Endodermal cell (in vitro differentiated cells): Measurements from ENCODE around the gene CEP83. TPM values are rescaled to one million over a fixed set of nuclear protein-coding genes. Genes with fewer than 3 reads are reported as not detected.

ENCODE experiments used
- DNase-seq: peaks from one replicate; pipeline ENCODE4 v3.0.0-alpha.2; 2017
- H3K27ac ChIP-seq: 2 replicates; pipeline ENCODE4 v1.5.1; 2013; ENCODE audit warnings: mild to moderate bottlenecking, low read depth, low read length, moderate library complexity
- H3K27me3 ChIP-seq: 2 replicates; pipeline ENCODE4 v1.6.1; 2013; ENCODE audit warnings: mild to moderate bottlenecking, low read length, moderate library complexity; ENCODE audit not compliant: insufficient read depth, control insufficient read depth, poor library complexity, severe bottlenecking
- H3K36me3 ChIP-seq: 2 replicates; pipeline ENCODE4 v1.7.0; 2013; ENCODE audit warnings: mild to moderate bottlenecking, low read length, moderate library complexity; ENCODE audit not compliant: control insufficient read depth, insufficient read depth
- H3K4me1 ChIP-seq: one replicate; pipeline ENCODE4 v1.7.0; 2013; ENCODE audit warnings: low read length; ENCODE audit not compliant: control insufficient read depth, insufficient read depth
- H3K4me3 ChIP-seq: 2 replicates; pipeline ENCODE4 v1.5.1; 2013; ENCODE audit warnings: mild to moderate bottlenecking, low read length, moderate library complexity
- H3K9ac ChIP-seq: 2 replicates; pipeline ENCODE4 v1.6.1; 2013; ENCODE audit warnings: mild to moderate bottlenecking, low read length, moderate library complexity; ENCODE audit not compliant: poor library complexity, severe bottlenecking; ENCODE audit errors: extremely low read depth
- H3K9me3 ChIP-seq: 2 replicates; pipeline ENCODE4 v1.6.1; 2013; ENCODE audit warnings: mild to moderate bottlenecking, low read length, moderate library complexity; ENCODE audit not compliant: control insufficient read depth
- H3K27ac Mint-ChIP-seq: 2 replicates; pipeline ENCODE4 v1.8.0; 2020; ENCODE audit warnings: mixed read lengths
- H3K27me3 Mint-ChIP-seq: 2 replicates; pipeline ENCODE4 v1.8.0; 2021; ENCODE audit warnings: mild to moderate bottlenecking, mixed read lengths; ENCODE audit not compliant: insufficient read depth
- H3K36me3 Mint-ChIP-seq: 2 replicates; pipeline ENCODE4 v1.8.0; 2020; ENCODE audit warnings: low read depth, mixed read lengths
- H3K4me1 Mint-ChIP-seq: 2 replicates; pipeline ENCODE4 v1.8.0; 2020; ENCODE audit warnings: mixed read lengths
- H3K4me3 Mint-ChIP-seq: 2 replicates; pipeline ENCODE4 v1.8.0; 2020; ENCODE audit warnings: mild to moderate bottlenecking, moderate library complexity, mixed read lengths
- H3K9me3 Mint-ChIP-seq: 2 replicates; pipeline ENCODE4 v1.8.0; 2020; ENCODE audit warnings: mild to moderate bottlenecking, mixed read lengths
- WGBS, 2 experiments: methylation state at CpG; one replicate each; pipeline versions ENCODE4 v1.1.5 to v1.1.7; 2013; ENCODE audit warnings: missing lambda C conversion rate in 2 of 2, mixed read lengths in 1 of 2; ENCODE audit not compliant: insufficient coverage in 1 of 2, insufficient read length in 1 of 2; 5-methylcytosine and 5-hydroxymethylcytosine counted together
- total RNA-seq, 2 donors: library from RNA; stranded (reverse); fragmentation: NEBNext Ultra II Directional in 1 of 2; extraction: Animal tissue kit (Norgen Biotek cat#: 25700) in 1 of 2; gene quantifications; 2 replicates in 1 of 2; 3 replicates in 1 of 2; pipeline ENCODE4 v1.2.1, GENCODE V29; 2021
- TF ChIP-seq, protein P1 (sequence below): fragments of 200-600 bp; sonication (generic); conservative IDR thresholded peaks from 2 replicates; pipeline ENCODE4 v1.5.0; 2021; ENCODE audit warnings: antibody characterized with exemption, mild to moderate bottlenecking

The CEP83 gene
- total RNA-seq, 2 donors from 2014 or later = 28.6 to 36.3 TPM

DNA sequence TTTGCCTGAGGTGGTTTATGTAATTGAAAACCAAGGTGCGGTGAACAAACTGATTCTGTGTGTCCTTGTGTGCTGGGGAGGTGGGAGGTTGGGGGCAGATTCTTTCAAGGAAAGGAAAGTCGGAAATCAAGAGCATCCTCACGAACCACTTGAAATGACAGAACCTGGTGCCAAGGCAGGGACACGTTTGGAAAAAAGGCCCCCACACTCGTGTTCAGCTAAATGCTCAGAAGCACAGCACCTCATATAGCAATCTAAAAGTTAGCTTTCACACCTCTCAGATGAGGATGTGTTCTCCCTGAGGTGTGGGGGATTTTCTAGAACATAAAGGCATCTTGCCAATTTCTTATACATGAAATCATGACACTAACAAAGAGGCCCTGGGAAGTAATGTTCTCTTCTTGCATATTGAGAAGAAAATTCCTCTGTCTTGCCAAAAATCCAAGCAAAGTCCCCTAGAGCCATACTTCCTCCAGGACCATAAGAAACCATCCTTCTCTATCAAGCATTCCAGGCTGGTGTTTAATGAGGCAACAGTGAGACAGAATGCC, 191.7 kb downstream of the CEP83 start:
- no peaks in the 10 kb centered on the region for H3K9me3 ChIP-seq
- no peak overlapping the region for H3K27ac ChIP-seq
- no peaks in the 10 kb centered on the region for H3K4me1 ChIP-seq
- H3K9ac ChIP-seq = no peak overlapping the region
- Mint-ChIP-seq H3K4me3 (no peak overlapping the region), H3K9me3 (no peaks in the 10 kb centered on the region), H3K27me3 (peaks cover 9% of the 10 kb centered on the region), H3K27ac (no peak overlapping the region), H3K36me3 (no peaks in the 10 kb centered on the region), H3K4me1 (peaks cover 21% of the 10 kb centered on the region)
- no peak overlapping the region for H3K4me3 ChIP-seq
- no peak for DNase-seq
- 90 to 96% methylated on average over 4 to 5 of the region's 5 CpGs for WGBS, 2 experiments
- TF ChIP-seq, protein P1, sequence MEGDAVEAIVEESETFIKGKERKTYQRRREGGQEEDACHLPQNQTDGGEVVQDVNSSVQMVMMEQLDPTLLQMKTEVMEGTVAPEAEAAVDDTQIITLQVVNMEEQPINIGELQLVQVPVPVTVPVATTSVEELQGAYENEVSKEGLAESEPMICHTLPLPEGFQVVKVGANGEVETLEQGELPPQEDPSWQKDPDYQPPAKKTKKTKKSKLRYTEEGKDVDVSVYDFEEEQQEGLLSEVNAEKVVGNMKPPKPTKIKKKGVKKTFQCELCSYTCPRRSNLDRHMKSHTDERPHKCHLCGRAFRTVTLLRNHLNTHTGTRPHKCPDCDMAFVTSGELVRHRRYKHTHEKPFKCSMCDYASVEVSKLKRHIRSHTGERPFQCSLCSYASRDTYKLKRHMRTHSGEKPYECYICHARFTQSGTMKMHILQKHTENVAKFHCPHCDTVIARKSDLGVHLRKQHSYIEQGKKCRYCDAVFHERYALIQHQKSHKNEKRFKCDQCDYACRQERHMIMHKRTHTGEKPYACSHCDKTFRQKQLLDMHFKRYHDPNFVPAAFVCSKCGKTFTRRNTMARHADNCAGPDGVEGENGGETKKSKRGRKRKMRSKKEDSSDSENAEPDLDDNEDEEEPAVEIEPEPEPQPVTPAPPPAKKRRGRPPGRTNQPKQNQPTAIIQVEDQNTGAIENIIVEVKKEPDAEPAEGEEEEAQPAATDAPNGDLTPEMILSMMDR = no peak
- H3K36me3 ChIP-seq = no peaks in the 10 kb centered on the region
- no peaks in the 10 kb centered on the region for H3K27me3 ChIP-seq

DNA sequence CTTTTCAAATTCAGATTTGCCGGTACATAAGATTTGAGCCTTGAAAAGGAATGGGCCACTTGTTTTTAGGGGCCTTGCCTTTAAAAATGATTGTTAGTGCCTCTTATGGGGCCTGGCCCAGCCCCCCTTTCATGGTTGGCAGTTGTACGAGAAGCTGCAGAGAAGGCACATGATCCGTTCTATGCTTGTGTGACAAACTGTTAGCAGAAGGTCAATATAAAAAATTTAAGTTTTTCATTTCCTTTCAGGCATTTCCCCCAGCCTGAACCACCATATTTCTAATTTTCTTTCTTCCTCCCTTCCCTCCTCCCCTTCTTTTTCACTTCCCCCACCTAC, 192.2 kb downstream of the CEP83 start:
- Mint-ChIP-seq H3K36me3 (no peaks in the 10 kb centered on the region), H3K27me3 (peaks cover 9% of the 10 kb centered on the region), H3K4me1 (peaks cover 24% of the 10 kb centered on the region), H3K4me3 (no peak overlapping the region), H3K27ac (no peak overlapping the region), H3K9me3 (no peaks in the 10 kb centered on the region)
- Histone ChIP-seq H3K27me3 (no peaks in the 10 kb centered on the region), H3K9ac (no peak overlapping the region), H3K36me3 (no peaks in the 10 kb centered on the region), H3K4me1 (no peaks in the 10 kb centered on the region), H3K9me3 (no peaks in the 10 kb centered on the region), H3K4me3 (no peak overlapping the region), H3K27ac (no peak overlapping the region)
- TF ChIP-seq, protein P1 = no peak
- WGBS, 2 experiments = 86 to 96% methylated on average over 3 of the region's 3 CpGs
- DNase-seq = peak; percentile 22

DNA sequence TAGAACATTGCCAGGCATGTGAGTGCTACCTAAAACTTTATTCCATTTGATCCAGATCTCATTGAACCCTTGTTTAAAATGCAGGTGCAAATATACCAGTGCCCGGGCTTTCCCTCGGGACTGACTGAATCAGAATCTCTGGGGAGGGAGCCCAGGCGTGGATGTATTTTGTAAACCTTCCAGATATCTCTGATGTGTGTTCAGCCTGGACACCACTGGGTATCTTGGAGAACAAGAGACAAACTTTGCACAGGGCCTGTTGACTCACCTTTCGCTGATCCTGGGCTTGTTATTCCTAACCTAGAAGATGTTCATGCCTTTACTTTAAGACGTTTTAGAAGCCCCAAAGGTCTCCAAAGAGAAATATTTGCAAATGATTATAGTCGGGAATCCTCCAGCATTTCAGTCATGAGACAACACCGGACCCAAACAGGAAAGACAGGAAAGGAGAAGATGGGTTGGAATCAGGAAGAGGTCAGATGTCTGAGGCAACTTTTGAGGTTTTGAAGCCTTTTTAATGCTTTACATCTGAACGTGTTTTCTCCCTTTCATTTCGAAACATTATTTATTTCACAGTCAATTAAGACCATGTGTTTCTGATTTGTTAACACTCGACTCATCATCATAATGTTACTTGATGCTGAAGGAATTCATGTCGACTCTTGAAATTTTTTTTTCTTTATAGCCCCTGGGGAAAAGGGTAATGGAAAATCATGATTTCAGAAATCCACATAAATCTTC, 192.7 kb downstream of the CEP83 start:
- DNase-seq = no peak
- no peak overlapping the region for H3K27ac Mint-ChIP-seq
- 88 to 94% methylated on average over 11 of the region's 11 CpGs for WGBS, 2 experiments
- Histone ChIP-seq H3K4me3 (no peak overlapping the region), H3K27ac (no peak overlapping the region), H3K9ac (no peak overlapping the region), H3K36me3 (no peaks in the 10 kb centered on the region), H3K9me3 (no peaks in the 10 kb centered on the region), H3K4me1 (no peaks in the 10 kb centered on the region), H3K27me3 (no peaks in the 10 kb centered on the region)
- H3K4me1 Mint-ChIP-seq = peaks cover 30% of the 10 kb centered on the region
- H3K4me3 Mint-ChIP-seq = no peak overlapping the region
- H3K36me3 Mint-ChIP-seq = no peaks in the 10 kb centered on the region
- H3K9me3 Mint-ChIP-seq = no peaks in the 10 kb centered on the region
- peaks cover 9% of the 10 kb centered on the region for H3K27me3 Mint-ChIP-seq
- TF ChIP-seq, protein P1 = no peak
